Right lobe of liver (tissue), 6 donors: Measurements from ENCODE around the gene COQ9. TPM values are rescaled to one million over a fixed set of nuclear protein-coding genes. Genes with fewer than 3 reads are reported as not detected.

Source experiments
- ATAC-seq, 4 donors: fragments of 200-7000 bp; cut with Tn5 transposase; one replicate each; pipeline ENCODE4 v1.9.1; 2020; ENCODE audit warnings: mild to moderate bottlenecking in 4 of 4, moderate library complexity in 4 of 4
- DNase-seq, 3 donors: peaks; one replicate each; pipeline ENCODE4 v3.0.0-alpha.2; 2020
- H3K27ac ChIP-seq, 3 donors: fragments of 200-600 bp; one replicate each; pipeline ENCODE4 v1.8.0; 2022
- H3K27me3 ChIP-seq, 2 donors: fragments of 200-600 bp; one replicate each; pipeline ENCODE4 v1.8.0; 2022
- H3K36me3 ChIP-seq, 4 donors: fragments of 200-600 bp; sonication (generic) in 1 of 4; one replicate each; pipeline versions ENCODE4 v1.5.1 to v1.8.0; 2017 to 2022; ENCODE audit warnings: control low read depth in 1 of 4
- H3K4me1 ChIP-seq, 4 donors: fragments of 200-600 bp; sonication (generic) in 1 of 4; one replicate each; pipeline versions ENCODE4 v1.5.1 to v1.8.0; 2017 to 2022; ENCODE audit warnings: control low read depth in 1 of 4
- H3K4me3 ChIP-seq, 3 donors: fragments of 200-600 bp; one replicate each; pipeline ENCODE4 v1.8.0; 2022
- H3K9me3 ChIP-seq, 4 donors: fragments of 200-600 bp; sonication (generic) in 1 of 4; one replicate each; pipeline versions ENCODE4 v1.5.1 to v1.8.0; 2017 to 2022; ENCODE audit warnings: control low read depth in 1 of 4
- POLR2A ChIP-seq: fragments of 450-650 bp; IDR thresholded peaks from one replicate; pipeline ENCODE4 v1.6.1; 2017; ENCODE audit warnings: antibody characterized with exemption, mild to moderate bottlenecking
- WGBS: methylation state at CpG from one replicate; pipeline ENCODE4 v1.1.6; 2018; ENCODE audit warnings: low coverage, low lambda C conversion rate; ENCODE audit not compliant: insufficient coverage; ENCODE audit errors: missing lambda C conversion rate; 5-methylcytosine and 5-hydroxymethylcytosine counted together
- intact Hi-C, 2 donors: fragments of 100-400 bp; cut with DNase I; formaldehyde crosslinking; loops; one replicate each; pipeline versions ENCODE4 v1.11.2 to v1.14.1; 2022
- total RNA-seq, 6 experiments: library from RNA; depleted of rRNA in 2 of 6; stranded (reverse); fragments of >200 nt in 2 of 6; fragmentation: NEBNext Ultra II Directional in 3 of 6; extraction: Animal tissue kit (Norgen Biotek cat#: 25700) in 3 of 6; gene quantifications; one replicate each; pipeline versions ENCODE4 v1.1.0 to v1.2.4, GENCODE V29; 2016 to 2023
- TF ChIP-seq, protein P1 (sequence below), 4 donors: fragments of 200-600 bp in 3 of 4; fragments of 450-650 bp in 1 of 4; IDR thresholded peaks; one replicate each; pipeline versions ENCODE4 v1.5.1 to v1.8.0; 2016 to 2022; ENCODE audit warnings: antibody characterized with exemption in 4 of 4, mild to moderate bottlenecking in 2 of 4
- donor health status: DM: no; HTN: yes; CAD: no.
- donor health status: DM: no; HTN: no; CAD: no.
- donor health status: DM: no; HTN: no; CAD: no.
- donor health status: DM: no; HTN: yes; CAD: no.
- donor health status: DM: no; HTN: yes; CAD: no.

The COQ9 gene
- total RNA-seq, 6 experiments from 2014 or later = 43.2 to 81.4 (median 55.3) TPM

DNA sequence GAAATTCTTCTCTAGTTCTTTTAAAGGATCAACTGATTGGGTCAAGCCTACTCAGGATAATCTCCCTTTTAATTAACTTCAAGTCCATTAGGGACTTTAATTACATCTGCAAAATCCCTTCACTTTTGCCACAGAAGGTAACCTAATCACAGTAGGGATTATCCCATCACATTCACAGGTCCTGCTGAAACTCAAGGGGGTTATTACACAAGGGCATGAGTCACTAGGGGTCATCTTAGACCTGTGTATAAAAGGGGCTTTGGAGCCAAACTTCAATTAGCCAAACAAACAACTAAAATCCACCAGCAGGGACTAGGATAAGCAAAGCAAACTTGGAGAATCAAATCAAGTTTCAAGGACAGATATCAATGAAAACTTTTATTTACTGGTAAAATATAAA lies 19.5 kb upstream of the COQ9 start:
- Histone ChIP-seq H3K9me3 (no peaks in the 10 kb centered on the region), H3K4me3 (no peak overlapping the region), H3K36me3 (peaks cover 3 to 48% (median 33%) of the 10 kb centered on the region in 4 donors), H3K4me1 (peaks cover 0 to 7% (median 0%) of the 10 kb centered on the region in 4 donors), H3K27me3 (no peaks in the 10 kb centered on the region), H3K27ac (no peak overlapping the region)
- intact Hi-C loops = loop anchor here in 1 of 2 donors (10.0 kb wide), 1 partner anchor 87 kb away; no protein-coding TSS in a partner anchor
- TF ChIP-seq, protein P1, sequence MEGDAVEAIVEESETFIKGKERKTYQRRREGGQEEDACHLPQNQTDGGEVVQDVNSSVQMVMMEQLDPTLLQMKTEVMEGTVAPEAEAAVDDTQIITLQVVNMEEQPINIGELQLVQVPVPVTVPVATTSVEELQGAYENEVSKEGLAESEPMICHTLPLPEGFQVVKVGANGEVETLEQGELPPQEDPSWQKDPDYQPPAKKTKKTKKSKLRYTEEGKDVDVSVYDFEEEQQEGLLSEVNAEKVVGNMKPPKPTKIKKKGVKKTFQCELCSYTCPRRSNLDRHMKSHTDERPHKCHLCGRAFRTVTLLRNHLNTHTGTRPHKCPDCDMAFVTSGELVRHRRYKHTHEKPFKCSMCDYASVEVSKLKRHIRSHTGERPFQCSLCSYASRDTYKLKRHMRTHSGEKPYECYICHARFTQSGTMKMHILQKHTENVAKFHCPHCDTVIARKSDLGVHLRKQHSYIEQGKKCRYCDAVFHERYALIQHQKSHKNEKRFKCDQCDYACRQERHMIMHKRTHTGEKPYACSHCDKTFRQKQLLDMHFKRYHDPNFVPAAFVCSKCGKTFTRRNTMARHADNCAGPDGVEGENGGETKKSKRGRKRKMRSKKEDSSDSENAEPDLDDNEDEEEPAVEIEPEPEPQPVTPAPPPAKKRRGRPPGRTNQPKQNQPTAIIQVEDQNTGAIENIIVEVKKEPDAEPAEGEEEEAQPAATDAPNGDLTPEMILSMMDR (IDR thresholded peaks at IDR 0.05) = no peak
- TF ChIP-seq POLR2A = no peak
- no peak for DNase-seq
- peak in 1 of 4 donors; percentile 47 for ATAC-seq

DNA sequence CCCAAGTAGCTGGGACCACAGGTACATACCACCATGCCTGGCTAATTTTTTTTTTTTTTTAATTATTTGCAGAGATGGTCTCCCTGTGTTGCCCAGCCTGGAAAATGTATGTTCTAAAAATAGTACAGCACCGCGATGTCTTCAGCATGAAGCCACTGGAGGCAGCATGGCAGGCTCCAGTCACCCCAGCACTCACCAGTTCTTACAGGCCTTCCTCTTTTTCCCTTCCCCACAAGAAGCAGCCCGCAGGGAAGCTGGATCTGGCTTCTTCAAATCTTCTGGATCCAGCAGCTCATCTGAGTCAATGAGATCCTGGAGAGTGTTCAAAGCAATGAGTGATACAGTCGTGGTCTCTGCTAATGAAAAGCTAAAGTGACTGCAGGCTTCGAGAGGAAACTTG lies 16.3 kb upstream of the COQ9 start:
- Histone ChIP-seq H3K9me3 (no peaks in the 10 kb centered on the region), H3K27ac (no peak overlapping the region), H3K36me3 (peaks cover 3 to 79% (median 54%) of the 10 kb centered on the region in 4 donors), H3K27me3 (no peaks in the 10 kb centered on the region), H3K4me3 (no peak overlapping the region), H3K4me1 (peaks cover 0 to 9% (median 0%) of the 10 kb centered on the region in 4 donors)
- TF ChIP-seq POLR2A = no peak
- TF ChIP-seq, protein P1 (IDR thresholded peaks at IDR 0.05) = no peak
- WGBS = 73% methylated on average over 3 of the region's 5 CpGs
- ATAC-seq (no peak), DNase-seq (no peak)
- intact Hi-C loops = no loop called here

- Histone ChIP-seq H3K36me3 (peaks cover 3 to 91% (median 57%) of the 10 kb centered on the region in 4 donors), H3K9me3 (no peaks in the 10 kb centered on the region), H3K27ac (no peak overlapping the region), H3K27me3 (no peaks in the 10 kb centered on the region), H3K4me1 (peaks cover 0 to 9% (median 0%) of the 10 kb centered on the region in 4 donors), H3K4me3 (no peak overlapping the region)
- peak in 3 of 4 donors; percentile 45 to 75 (median 62) for ATAC-seq
- no peak for TF ChIP-seq POLR2A
- TF ChIP-seq, protein P1 (IDR thresholded peaks at IDR 0.05) = no peak
- intact Hi-C loops = no loop called here
- no peak for DNase-seq
- 80% methylated on average over 2 of the region's 2 CpGs for WGBS
Measured at GRCh38 chr16:57432505-57432904, 14.8 kb upstream of the COQ9 start.

DNA sequence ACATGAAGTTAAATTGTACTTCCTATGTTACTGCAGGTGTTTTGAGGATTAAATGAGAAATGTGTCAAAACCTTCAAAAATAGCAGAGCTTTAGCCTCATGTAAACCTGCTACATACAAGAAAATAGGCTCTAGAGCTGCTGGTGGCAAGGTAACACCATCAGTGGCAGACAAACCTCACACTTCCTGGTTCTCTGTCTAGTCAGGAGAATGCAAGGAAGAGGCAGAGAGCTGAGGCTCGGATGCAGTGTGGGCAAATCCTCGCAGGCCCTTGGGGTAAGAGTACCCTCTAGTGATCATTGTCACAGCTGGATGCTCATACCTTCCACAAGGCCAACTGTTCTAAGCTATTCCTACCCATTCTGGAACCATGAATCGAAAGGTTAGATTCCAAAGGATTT lies 14.3 kb upstream of the COQ9 start:
- Histone ChIP-seq H3K4me1 (peaks cover 0 to 9% (median 0%) of the 10 kb centered on the region in 4 donors), H3K4me3 (no peak overlapping the region), H3K36me3 (peaks cover 3 to 93% (median 57%) of the 10 kb centered on the region in 4 donors), H3K27me3 (no peaks in the 10 kb centered on the region), H3K9me3 (no peaks in the 10 kb centered on the region), H3K27ac (no peak overlapping the region)
- DNase-seq = no peak
- 93% methylated on average over 3 of the region's 3 CpGs for WGBS
- TF ChIP-seq, protein P1 (IDR thresholded peaks at IDR 0.05) = no peak
- no peak for TF ChIP-seq POLR2A
- ATAC-seq = no peak
- intact Hi-C loops = no loop called here

GRCh38 chr16:57434003-57434402 lies 13.3 kb upstream of the COQ9 start:
- Histone ChIP-seq H3K27ac (no peak overlapping the region), H3K27me3 (no peaks in the 10 kb centered on the region), H3K9me3 (no peaks in the 10 kb centered on the region), H3K4me1 (peaks cover 0 to 9% (median 0%) of the 10 kb centered on the region in 4 donors), H3K4me3 (no peak overlapping the region), H3K36me3 (peaks cover 3 to 92% (median 52%) of the 10 kb centered on the region in 4 donors)
- DNase-seq = no peak
- WGBS = no CpG with 5 or more reads among the region's 2 CpGs
- ATAC-seq = no peak
- intact Hi-C loops = no loop called here
- TF ChIP-seq, protein P1 (IDR thresholded peaks at IDR 0.05) = no peak
- no peak for TF ChIP-seq POLR2A
